K562 (cell line): ENCODE results near the gene TBC1D17. TPM values are rescaled to one million over a fixed set of nuclear protein-coding genes. Genes with fewer than 3 reads are reported as not detected.

ENCODE experiments used
- E2F4 ChIP-seq: sonication (generic); formaldehyde crosslinking; IDR thresholded peaks from 2 replicates; pipeline ENCODE4 v1.8.0; 2022; ENCODE audit warnings: mild to moderate bottlenecking, low read depth, missing genetic modification reagents
- KDM5B ChIP-seq: fragments of 200-600 bp; sonication (generic); IDR thresholded peaks from 2 replicates; pipeline ENCODE4 v1.6.1; 2012; ENCODE audit warnings: low read depth, mild to moderate bottlenecking, moderate library complexity, low read length, control low read depth, inconsistent platforms; ENCODE audit not compliant: insufficient replicate concordance
- NKRF ChIP-seq: fragments of 450-650 bp; IDR thresholded peaks from 2 replicates; pipeline ENCODE4 v1.6.1; 2016; ENCODE audit warnings: borderline replicate concordance
- PHF8 ChIP-seq: fragments of 200-600 bp; sonication (generic); IDR thresholded peaks from 2 replicates; pipeline ENCODE4 v1.6.1; 2012; ENCODE audit warnings: mixed run types, mild to moderate bottlenecking, inconsistent platforms, low read length, moderate library complexity, borderline replicate concordance
- RAD51 ChIP-seq: fragments of 450-650 bp; IDR thresholded peaks from 2 replicates; pipeline ENCODE4 v1.7.1; 2016; ENCODE audit warnings: low read depth, mild to moderate bottlenecking, borderline replicate concordance
- SIRT6 ChIP-seq: IDR thresholded peaks from one replicate; pipeline ENCODE4 v1.6.1; 2012; ENCODE audit warnings: low read depth, mild to moderate bottlenecking, control low read depth, inconsistent platforms, low read length, moderate library complexity
- TCFL5 ChIP-seq: fragments of 250-450 bp; sonication (Bioruptor Pico); conservative IDR thresholded peaks from 2 replicates; pipeline ENCODE4 v1.6.1; 2021; ENCODE audit warnings: mild to moderate bottlenecking, moderate library complexity, matching md5 sums
- ZZZ3 ChIP-seq: fragments of 450-650 bp; IDR thresholded peaks from 2 replicates; pipeline ENCODE4 v1.6.1; 2016; ENCODE audit warnings: antibody characterized with exemption, mild to moderate bottlenecking, moderate library complexity
- polyA plus RNA-seq, 8 experiments: library from polyadenylated mRNA; depleted of rRNA in 4 of 8; stranded (reverse) in 5 of 8; unstranded in 3 of 8; fragments of >200 nt; fragmentation: Nextera tagmentation in 2 of 8; fragmentation: Illumina TruSeq in 1 of 8; extraction: Ambion mirVana in 2 of 8; extraction: Trizol in 1 of 8; gene quantifications; 2 replicates each; pipeline versions ENCODE4 v1.2.1 to v1.2.3, GENCODE V29; 2011 to 2014; ENCODE audit warnings: inconsistent platforms in 1 of 8, missing spikeins in 1 of 8
- total RNA-seq, 7 experiments: library from RNA; depleted of rRNA in 6 of 7; stranded (reverse); fragments of >200 nt in 6 of 7; fragmentation: Illumina TruSeq in 2 of 7; extraction: Trizol in 2 of 7; gene quantifications; 2 replicates each; pipeline versions ENCODE4 v1.2.1 to v1.2.3, GENCODE V29; 2011 to 2021; ENCODE audit warnings: low replicate concordance in 1 of 7
- TF ChIP-seq, protein P1 (sequence below), 2 experiments: fragments of 450-650 bp; IDR thresholded peaks; 2 replicates each; pipeline ENCODE4 v1.6.1; 2016; ENCODE audit warnings: mild to moderate bottlenecking in 2 of 2, borderline replicate concordance in 1 of 2, low read depth in 1 of 2, moderate library complexity in 1 of 2
- TF ChIP-seq, protein P2 (sequence below): fragments of 450-650 bp; IDR thresholded peaks from 2 replicates; pipeline ENCODE4 v1.7.0; 2016; ENCODE audit warnings: borderline replicate concordance

The TBC1D17 gene
- total and polyA plus RNA-seq, 9 of the 15 experiments (the other 6 are each of a cell fraction or from before 2014, with no cell fraction given) = 0.42 to 16.0 (median 3.8) TPM

GRCh38 chr19:49849433-49850220, 27.9 kb upstream of the TBC1D17 start (continued):
- no peak for TF ChIP-seq TCFL5 (CRISPR knock-in tag)
- TF ChIP-seq RAD51 = no peak
- no peak for TF ChIP-seq PHF8
- TF ChIP-seq KDM5B = no peak
- TF ChIP-seq SIRT6 = no peak
- no peak for TF ChIP-seq ZZZ3
- TF ChIP-seq, protein P1, sequence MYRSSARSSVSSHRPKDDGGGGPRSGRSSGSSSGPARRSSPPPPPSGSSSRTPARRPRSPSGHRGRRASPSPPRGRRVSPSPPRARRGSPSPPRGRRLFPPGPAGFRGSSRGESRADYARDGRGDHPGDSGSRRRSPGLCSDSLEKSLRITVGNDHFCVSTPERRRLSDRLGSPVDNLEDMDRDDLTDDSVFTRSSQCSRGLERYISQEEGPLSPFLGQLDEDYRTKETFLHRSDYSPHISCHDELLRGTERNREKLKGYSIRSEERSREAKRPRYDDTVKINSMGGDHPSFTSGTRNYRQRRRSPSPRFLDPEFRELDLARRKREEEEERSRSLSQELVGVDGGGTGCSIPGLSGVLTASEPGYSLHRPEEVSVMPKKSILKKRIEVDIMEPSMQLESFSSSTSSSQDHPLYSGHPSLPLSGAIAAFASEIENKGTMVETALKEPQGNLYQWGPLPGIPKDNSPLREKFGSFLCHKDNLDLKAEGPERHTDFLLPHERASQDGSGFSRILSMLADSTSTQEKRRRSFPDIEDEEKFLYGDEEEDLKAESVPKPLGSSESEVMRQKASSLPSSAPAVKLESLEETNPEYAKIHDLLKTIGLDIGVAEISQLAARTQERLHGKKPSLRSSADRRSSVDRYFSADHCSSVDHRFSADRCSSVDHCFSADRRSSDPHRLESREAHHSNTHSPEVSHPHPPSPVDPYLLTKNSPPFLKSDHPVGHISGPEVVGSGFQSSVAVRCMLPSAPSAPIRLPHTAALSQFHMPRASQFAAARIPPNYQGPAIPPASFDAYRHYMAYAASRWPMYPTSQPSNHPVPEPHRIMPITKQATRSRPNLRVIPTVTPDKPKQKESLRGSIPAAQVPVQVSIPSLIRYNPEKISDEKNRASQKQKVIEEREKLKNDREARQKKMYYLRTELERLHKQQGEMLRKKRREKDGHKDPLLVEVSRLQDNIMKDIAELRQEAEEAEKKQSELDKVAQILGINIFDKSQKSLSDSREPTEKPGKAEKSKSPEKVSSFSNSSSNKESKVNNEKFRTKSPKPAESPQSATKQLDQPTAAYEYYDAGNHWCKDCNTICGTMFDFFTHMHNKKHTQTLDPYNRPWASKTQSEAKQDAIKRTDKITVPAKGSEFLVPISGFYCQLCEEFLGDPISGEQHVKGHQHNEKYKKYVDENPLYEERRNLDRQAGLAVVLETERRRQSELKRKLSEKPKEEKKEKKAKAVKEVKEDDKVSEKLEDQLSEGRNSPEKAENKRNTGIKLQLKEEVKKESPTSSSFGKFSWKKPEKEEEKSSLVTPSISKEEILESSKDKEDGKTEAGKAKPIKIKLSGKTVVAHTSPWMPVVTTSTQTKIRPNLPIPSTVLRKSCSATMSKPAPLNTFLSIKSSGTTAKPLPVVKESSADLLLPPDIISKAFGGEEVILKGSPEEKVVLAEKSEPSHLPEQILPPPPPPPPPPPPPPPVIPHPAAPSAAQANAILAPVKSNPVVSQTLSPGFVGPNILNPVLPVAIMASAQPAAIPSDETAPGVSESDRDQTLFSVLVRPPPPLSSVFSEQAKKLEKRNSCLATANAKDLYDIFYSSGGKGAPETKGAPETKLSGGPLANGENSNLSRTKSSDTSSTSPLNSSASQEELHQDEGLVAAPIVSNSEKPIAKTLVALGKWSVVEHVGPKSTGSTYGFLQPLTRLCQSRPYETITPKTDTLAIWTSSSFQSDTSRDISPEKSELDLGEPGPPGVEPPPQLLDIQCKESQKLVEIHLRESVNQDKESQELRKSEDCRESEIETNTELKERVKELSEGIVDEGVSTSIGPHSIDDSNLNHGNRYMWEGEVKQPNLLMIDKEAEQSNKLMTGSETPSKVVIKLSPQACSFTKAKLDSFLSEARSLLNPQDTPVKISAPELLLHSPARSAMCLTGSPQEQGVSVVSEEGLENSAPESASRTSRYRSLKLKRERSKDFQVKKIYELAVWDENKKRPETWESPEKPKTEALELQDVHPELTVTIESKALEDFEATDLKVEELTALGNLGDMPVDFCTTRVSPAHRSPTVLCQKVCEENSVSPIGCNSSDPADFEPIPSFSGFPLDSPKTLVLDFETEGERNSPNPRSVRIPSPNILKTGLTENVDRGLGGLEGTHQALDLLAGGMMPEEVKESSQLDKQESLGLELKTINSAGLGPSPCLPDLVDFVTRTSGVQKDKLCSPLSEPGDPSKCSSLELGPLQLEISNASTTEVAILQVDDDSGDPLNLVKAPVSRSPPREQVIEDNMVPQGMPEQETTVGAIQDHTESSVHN (IDR thresholded peaks at IDR 0.05; ENCODE audit: borderline replicate concordance in 1 of 2, low read depth in 1 of 2) = no peak
- no peak for TF ChIP-seq E2F4 (CRISPR knock-in tag)
- 0 out of 2 replicates have a peak, but pooled peaks have one; percentile 59 for TF ChIP-seq NKRF
- TF ChIP-seq, protein P2, sequence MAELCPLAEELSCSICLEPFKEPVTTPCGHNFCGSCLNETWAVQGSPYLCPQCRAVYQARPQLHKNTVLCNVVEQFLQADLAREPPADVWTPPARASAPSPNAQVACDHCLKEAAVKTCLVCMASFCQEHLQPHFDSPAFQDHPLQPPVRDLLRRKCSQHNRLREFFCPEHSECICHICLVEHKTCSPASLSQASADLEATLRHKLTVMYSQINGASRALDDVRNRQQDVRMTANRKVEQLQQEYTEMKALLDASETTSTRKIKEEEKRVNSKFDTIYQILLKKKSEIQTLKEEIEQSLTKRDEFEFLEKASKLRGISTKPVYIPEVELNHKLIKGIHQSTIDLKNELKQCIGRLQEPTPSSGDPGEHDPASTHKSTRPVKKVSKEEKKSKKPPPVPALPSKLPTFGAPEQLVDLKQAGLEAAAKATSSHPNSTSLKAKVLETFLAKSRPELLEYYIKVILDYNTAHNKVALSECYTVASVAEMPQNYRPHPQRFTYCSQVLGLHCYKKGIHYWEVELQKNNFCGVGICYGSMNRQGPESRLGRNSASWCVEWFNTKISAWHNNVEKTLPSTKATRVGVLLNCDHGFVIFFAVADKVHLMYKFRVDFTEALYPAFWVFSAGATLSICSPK = no peak
